Cerebellar cortex (tissue), 1 donor: ENCODE measurements around the gene SOX9.

Source experiments
- DNase-seq: peaks from one replicate; pipeline ENCODE4 v3.0.0-alpha.2; 2015; ENCODE audit warnings: low spot score

Gene SOX9

DNA sequence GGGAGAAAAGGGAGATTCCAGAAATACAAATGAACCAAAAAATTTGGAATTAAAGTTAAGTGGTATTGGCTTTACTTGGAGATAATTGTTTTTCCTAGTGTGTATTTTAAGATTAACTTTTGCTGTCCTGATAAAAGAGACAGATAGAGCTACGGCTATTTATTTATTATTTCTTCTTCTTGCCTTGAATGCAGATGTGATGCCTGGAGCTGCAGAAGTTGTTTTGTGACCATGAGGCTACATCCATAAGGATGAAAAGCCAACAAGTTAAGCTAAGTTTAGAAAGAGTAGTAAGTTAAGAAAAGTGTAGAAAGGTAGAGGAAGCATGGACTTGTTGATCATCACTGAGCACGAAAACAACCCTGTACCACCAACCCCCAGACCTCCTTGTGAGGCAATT, 41.7 kb downstream of the SOX9 start:
- DNase-seq = no peak

DNA sequence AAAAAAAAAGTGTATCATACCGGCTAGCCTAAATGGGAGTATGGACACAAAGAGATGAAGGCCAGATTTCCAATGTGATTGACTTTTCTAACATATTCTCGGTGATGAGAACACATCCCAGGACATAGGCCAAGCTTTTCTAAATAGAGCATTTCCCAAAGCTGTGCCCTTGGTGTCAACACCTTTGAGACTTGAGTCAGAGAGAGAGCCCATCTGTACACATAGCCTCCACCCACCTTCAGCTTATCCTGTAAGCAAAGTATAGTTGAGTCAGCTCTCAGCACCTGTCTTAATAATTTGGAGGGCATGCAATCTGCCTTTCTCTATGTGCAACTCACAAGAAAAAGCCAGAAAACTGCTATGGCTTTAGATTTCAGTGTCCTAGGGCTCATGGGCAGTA, 42.7 kb downstream of the SOX9 start:
- DNase-seq = no peak

DNA sequence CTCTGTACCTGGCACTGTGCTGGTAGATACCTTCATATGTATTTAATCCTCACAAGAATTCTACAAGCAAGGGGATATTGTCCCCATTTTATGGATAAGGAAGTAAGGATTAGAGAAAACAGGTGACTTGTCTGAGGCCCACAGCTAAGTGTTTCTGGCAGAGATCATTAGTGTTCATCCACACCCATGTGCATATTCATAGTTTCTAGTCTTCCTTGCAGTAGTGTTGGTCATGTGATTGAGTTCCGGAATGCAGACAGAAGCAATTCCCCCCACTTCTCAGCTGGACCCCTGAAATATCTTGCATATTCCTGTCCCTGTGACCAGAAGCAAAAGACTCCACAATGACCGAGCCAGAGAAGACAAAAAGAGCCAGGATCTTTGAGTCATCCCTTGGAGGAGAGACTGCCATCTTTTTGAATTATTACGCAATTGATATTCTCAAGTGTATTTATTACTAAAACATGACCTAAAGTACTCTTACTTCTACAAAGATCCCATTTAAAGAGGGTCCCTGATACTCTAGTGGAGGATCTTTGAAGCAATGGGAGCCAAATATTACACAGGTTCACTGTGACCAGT, 43.4 kb downstream of the SOX9 start:
- DNase-seq = no peak

DNA sequence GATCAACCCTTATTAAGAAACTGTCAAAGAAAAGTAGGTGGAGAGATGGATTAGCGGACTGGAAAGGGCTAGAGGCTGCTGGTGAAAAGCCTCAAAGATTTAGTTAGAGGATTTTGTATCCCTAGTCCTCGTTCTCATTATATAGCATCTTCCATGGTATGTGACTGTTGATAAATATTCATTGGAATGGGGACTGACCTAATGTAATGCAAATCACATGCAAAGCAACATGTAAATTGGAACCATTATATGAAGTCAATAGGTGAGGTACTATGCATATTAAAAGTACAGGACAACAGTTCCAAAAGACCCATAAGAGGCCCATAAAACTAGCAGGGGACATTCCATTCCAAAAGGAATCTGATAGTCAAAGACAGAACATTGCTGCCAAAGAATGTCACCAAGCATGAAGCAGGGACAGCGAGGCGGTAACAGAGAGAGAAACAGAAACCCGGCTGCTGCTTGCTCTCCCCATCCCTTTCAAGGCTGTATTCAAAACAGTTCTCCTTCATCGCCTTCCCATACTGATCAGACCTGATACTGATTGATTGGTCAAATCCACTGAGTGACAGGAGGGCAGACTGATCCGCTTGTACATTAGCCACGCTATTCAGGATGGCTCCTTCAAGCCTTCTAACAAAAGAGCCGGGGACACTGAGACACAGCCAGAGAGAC, 44.5 kb downstream of the SOX9 start:
- DNase-seq = no peak

DNA sequence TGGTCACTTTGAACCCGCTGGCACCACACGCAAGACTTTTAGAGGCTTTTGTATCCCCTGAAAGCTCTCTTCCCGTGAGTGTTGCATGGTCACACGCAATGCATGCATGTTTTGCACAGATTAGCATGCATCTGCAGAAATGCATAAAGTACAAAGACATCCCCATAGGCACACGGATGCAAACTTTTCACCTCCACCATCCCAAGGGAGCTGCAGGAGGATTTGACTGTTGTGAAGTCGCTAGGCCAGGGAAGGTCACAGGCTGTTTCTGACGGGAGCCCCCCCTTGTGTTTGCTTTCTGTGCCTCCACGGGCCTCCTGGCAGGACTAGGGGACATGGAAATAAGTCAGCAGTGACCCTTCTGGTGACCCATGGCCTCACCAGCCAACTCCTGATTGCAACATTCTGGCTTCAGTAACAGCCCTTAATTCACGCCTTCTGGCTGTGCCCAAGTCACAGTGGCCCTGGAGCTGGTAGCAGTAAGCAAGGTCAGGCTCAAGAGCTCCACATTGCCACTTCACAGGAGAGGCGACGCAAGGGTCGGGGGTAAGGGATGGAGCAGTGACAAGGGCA, 45.1 kb downstream of the SOX9 start:
- DNase-seq = no peak

DNA sequence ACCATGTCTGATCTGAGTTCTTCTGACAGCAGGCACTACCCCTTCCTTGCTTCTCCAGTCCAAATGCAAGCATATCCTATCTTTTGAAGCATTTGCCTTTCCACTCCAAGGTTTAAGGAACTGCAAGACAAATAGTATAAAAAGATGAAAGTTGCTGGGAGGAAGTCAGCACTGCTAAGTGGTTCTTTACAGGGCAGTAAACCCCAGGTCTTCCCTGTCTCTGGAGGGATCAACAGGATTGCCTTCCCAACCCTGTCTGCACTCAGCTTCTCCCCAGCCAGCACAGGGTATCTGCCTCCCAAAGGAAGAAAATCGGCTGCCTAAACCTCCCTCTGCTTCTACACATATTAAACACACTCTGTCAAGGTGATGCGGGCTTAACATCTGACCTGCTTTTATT, 46.8 kb downstream of the SOX9 start:
- no peak for DNase-seq

DNA sequence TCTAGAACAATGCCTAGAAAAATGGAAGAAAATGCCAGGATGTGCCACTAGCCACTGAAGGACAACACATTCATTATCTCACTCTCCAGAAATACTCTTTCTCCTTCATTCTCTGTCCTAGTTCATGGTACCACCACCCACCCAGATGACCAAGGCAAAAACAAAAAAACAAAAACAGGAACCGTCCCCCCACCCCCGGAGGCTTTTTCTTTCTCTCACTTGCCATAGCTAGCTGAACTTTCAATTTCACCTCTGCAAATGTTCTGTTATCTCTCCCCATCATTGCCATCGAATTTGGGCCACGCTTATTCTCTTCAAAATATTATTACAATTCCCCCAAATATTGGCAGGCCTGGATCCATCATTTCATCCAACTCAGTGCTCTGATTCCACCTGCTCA, 49.0 kb downstream of the SOX9 start:
- DNase-seq = no peak

DNA sequence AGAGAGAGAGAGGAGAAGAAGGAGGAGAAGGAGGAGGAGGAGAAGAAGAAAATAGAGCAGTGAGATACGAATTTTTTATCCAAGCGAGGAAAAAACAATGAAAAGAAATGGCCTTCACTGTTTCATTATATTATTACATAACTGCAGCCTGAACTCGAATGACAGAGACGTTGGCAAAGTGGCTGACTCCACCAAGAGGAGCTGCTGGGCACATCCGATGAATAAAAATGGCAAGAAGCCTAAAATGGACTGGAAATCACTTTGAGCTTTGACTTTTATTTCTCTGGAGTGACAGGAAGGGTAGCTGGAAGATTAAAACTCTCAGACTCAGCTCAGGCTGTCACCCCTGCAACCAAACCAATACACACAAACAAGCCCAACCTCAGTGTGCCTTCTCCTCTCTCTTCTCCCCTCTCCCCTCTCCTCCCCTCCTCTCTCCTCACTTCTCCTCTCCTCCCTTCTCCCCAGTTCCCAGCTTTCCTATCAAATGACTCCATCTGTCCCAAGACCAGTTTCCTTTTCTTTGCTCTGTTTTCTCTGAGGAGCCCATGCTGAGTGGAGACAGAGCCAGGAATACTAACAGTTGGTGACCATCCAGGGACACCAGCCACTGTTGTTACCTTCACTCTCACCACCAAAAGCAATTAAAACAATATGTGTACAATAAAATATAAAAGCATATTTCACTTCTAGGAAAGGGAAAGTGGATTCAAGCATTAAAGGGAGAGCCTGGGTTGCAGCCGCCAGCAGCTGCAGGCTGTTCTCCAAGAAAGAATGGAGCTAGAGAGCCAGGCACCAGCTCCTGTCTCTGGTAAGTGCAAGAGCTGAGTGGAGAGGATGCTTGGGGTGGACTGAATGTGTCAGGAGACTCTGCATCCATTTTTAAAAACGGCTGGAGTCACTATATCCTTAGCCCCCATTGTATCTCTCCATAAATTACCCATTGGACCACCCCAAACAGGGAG, 51.2 kb downstream of the SOX9 start:
- peak; percentile 78 for DNase-seq

DNA sequence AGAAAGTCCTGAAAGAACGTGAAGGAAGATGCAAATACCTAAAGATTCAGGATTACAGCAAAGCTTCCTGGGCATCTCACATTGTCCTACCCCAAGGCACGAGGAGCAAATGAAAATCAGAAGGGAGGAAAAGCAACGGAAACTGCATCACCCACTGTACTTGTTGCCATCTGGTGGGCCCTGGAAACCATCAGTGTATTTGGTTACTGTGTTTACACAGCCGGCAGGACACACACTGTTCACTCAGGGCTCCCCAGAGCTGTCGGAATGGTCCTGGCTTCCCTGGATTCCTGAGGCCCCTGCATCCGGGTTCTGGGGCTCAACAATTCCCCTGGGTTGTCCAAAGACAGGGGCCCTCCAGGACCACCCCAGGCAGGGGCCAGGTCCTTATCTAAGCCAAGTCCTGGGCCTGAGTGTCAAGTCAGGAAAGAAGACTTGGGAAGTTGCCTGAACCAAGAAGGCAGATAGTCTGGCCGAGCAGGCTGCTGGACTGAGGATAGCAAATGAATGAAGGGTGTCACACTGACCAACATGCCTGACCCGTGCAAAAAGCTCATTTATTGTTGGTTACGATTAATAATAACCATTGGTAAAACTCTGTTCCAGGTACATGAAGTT, 52.8 kb downstream of the SOX9 start:
- DNase-seq = peak; percentile 71

DNA sequence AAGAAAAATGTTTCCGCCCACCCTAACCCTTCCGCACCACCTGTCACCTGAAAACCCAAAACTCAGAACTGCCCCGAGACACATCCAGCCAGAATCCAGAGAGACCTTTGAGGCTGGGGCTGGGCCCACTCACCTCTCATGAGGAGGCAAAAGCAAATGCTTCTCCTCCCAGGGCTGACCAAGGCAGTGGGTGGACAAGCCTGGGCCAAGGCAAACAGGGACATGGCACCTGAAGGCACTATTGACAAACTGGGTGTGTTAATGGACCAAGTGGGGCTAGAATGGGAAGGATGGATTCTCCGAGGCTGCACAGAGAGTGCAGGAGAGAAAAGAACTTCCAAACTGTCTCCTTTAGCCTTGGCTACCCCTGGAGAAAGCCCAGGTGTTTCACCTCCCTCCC, 54.4 kb downstream of the SOX9 start:
- DNase-seq = no peak
